Urinary bladder (tissue), 4 donors: ENCODE data around the gene AFAP1L1. TPM values are rescaled to one million over a fixed set of nuclear protein-coding genes. Genes with fewer than 3 reads are reported as not detected.

Experiments
- DNase-seq: peaks from one replicate; pipeline ENCODE4 v3.0.0-alpha.2; 2015; ENCODE audit errors: extremely low spot score
- H3K27ac ChIP-seq: one replicate; pipeline ENCODE4 v1.5.1; 2013; ENCODE audit warnings: low read depth, mild to moderate bottlenecking, moderate library complexity
- H3K36me3 ChIP-seq: one replicate; pipeline ENCODE4 v1.6.1; 2013; ENCODE audit warnings: mild to moderate bottlenecking, moderate library complexity; ENCODE audit not compliant: insufficient read depth
- H3K4me1 ChIP-seq: one replicate; pipeline ENCODE4 v1.6.1; 2013; ENCODE audit warnings: mild to moderate bottlenecking, moderate library complexity; ENCODE audit not compliant: insufficient read depth
- H3K4me3 ChIP-seq: one replicate; pipeline ENCODE4 v1.5.1; 2013; ENCODE audit warnings: low read depth, low read length
- whole genome bisulfite sequencing: extraction: QIAGEN DNeasy Blood & Tissue Kit; methylation state at CpG from one replicate; pipeline ENCODE4 v1.1.7; 2013; 5-methylcytosine and 5-hydroxymethylcytosine counted together
- polyA plus RNA-seq: library from polyadenylated mRNA; stranded (reverse); fragments of 200-250 nt; gene quantifications from one replicate; pipeline ENCODE4 v1.2.3, GENCODE V29; 2013
- total RNA-seq: library from RNA; depleted of rRNA; stranded (reverse); fragments of >200 nt; gene quantifications from one replicate; pipeline ENCODE4 v1.2.3, GENCODE V29; 2014
- donor health status: healthy with polysubstance abuse.
- donor health status: healthy.

AFAP1L1 gene
- total and polyA plus RNA-seq, 2 donors: 6.3 to 27.9 TPM

DNA sequence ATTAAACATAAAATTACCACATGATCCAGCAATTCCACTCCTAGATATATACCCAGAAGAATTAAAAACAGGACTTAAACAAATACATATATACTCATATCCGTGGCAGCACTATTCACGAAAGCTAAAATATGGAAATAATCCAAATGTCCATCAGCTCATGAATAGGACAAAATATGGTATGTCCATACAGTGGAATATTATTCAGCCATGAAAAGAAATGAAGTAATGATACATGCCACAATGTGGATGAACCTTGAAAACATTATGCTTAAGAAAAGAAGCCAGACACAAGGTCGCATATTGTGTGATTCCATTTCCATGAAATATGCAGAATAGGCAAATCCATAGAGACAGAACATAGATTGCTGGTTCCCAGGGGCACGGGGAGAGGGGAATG lies 24.8 kb upstream of the AFAP1L1 start:
- WGBS: 93% methylated on average over 4 of the region's 4 CpGs
- Histone ChIP-seq H3K27ac (no peak overlapping the region), H3K36me3 (no peaks in the 10 kb centered on the region), H3K4me1 (no peaks in the 10 kb centered on the region), H3K4me3 (no peak overlapping the region)
- no peak for DNase-seq

DNA sequence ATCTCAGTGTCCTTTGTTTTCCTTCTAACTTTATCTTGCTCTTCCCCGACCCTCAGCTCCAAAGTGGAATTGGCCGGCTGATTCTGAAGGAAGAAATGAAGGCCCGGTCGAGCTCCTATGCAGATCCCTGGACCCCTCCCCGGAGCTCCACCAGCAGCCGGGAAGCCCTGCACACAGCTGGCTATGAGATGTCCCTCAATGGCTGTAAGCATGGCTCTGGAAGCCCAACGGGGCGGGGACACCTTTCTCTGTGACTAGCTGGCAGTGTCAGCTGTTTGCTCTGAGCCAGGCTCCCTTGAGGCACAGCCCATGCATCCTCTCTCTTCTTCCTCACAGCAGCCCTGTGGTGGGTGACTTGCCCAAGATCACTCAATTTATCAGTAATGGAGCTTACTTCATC lies 23.9 kb upstream of the AFAP1L1 start:
- WGBS: 92% methylated on average over 8 of the region's 8 CpGs
- no peaks in the 10 kb centered on the region for H3K36me3 ChIP-seq
- no peak for DNase-seq

DNA sequence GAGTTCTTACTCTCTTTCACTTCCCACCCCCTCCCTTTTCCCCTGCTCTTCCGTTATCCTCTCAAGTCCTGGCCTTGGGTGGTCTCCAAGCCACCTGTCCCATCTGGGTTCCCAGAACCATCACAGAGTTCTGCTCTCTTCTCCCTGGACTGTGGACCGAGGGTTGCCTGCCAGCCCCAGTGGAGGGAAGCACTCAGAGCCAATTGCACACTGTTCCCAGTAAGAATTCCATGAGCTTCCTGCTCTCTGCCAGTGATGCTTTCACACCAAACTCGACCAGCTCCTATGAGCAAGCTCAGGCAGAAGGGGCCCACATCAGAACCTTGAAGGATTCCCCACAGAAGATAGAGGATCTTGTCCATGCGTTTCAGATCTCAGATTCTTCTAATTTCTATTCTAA lies 20.1 kb upstream of the AFAP1L1 start:
- Histone ChIP-seq H3K27ac (no peak overlapping the region), H3K36me3 (no peaks in the 10 kb centered on the region), H3K4me1 (no peaks in the 10 kb centered on the region), H3K4me3 (no peak overlapping the region)
- no peak for DNase-seq
- whole genome bisulfite sequencing: 68% methylated on average over 4 of the region's 4 CpGs

More for the DNA sequence above, 23.9 kb upstream of the AFAP1L1 start:
- no peaks in the 10 kb centered on the region for H3K4me1 ChIP-seq
- H3K27ac ChIP-seq: no peak overlapping the region
- H3K4me3 ChIP-seq: no peak overlapping the region

DNA sequence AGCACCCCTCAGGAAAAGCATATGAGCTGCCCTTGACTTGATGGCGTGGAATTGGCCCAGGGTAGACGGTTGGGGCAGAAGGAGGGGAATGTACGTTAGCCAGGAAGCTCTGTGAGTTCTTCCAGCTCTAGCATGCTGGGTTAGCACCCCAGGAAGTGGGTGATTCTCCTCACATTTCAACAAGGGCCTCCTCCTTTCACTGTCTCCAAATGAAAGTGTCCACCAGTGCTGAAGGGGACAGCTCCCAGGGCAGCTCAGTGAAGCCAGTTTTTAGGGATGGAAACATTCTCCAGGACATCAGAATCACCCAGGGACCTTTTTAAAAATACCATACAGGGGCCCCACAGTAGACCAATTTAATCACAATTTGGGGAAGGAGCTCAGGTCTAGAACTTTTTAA lies 17.2 kb upstream of the AFAP1L1 start:
- Histone ChIP-seq H3K36me3 (no peaks in the 10 kb centered on the region), H3K27ac (no peak overlapping the region), H3K4me1 (no peaks in the 10 kb centered on the region), H3K4me3 (no peak overlapping the region)
- DNase-seq: no peak
- 40% methylated on average over 3 of the region's 3 CpGs for WGBS

DNA sequence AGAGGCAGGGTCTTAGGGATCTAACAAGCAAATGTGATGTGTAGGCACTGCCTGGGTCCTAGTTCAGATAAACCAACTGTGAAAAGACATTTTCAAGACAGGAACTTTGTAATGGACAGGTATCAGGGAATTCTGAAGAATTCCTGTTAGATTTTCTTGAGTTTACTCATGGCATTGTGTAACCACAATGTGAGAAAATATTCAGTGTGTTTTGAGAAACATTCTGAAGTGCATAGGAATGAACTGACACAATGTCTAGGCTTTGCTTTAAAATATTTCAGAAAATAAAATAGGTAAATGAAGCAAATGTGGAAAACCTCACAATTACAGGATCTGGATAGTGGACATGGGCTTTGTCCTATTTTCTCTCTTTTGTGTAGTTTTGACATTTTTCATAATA lies 15.2 kb upstream of the AFAP1L1 start:
- Histone ChIP-seq H3K27ac (no peak overlapping the region), H3K4me1 (no peaks in the 10 kb centered on the region), H3K4me3 (no peak overlapping the region), H3K36me3 (no peaks in the 10 kb centered on the region)
- no peak for DNase-seq

DNA sequence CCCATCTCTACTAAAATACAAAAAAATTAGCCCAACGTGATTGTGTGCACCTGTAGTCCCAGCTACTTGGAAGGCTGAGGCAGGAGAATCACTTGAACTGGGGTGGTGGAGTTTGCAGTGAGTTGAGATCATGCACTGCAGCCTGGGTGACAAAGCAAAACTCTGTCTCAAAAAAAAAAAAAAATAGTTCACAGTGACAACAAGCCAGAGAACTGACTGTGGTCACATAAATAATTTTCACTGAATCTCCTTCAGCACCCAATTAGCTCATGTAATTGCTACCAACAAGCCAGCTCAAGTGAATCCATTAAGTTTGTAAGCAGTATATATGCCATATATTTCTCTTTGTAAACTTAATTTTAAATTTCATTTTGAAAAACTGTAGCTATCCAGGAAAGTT lies 14.5 kb upstream of the AFAP1L1 start:
- no peaks in the 10 kb centered on the region for H3K36me3 ChIP-seq

DNA sequence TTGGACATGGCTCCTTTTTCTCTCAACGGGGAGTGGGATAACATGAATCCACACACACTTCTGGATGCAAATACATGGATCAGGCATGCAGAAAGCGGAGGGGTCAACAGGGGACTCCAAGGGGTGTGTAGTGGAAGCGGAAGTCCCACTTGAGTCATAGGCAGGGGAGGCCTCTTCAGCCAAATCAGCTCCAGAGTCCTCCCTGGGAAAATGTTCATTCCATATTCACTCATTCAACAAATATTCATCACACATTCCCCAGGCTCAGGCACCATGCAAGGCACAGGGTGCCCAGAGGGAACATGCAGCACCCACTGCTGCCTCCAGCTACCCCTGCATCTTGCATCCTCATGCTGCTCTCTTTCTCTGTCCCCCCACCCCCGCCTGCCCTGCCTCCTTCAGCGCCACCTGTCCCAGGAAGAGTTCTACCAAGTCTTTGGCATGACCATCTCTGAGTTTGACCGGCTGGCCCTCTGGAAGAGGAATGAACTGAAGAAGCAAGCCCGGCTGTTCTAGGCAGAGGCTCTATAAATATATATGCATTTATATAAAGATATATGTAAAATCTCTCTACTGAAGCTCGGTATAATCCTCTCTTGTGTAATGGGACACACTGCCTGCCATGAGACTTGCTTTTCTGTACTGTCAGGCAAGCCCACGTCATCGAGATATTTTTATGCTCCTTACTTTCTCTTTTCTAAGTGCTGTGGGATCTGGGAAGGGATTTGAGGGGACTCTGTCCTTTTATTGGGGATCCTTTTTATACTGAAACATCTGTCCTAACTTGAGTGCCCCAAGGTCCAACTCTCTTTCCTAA lies 13.6 kb upstream of the AFAP1L1 start:
- Histone ChIP-seq H3K36me3 (no peaks in the 10 kb centered on the region), H3K4me1 (no peaks in the 10 kb centered on the region), H3K4me3 (no peak overlapping the region), H3K27ac (no peak overlapping the region)
- WGBS: 82% methylated on average over 10 of the region's 10 CpGs
- no peak for DNase-seq

More for the DNA sequence above, 14.5 kb upstream of the AFAP1L1 start:
- no peak overlapping the region for H3K4me3 ChIP-seq
- DNase-seq: no peak
- WGBS: 64% methylated on average over 1 of the region's 1 CpG
- no peak overlapping the region for H3K27ac ChIP-seq
- no peaks in the 10 kb centered on the region for H3K4me1 ChIP-seq

DNA sequence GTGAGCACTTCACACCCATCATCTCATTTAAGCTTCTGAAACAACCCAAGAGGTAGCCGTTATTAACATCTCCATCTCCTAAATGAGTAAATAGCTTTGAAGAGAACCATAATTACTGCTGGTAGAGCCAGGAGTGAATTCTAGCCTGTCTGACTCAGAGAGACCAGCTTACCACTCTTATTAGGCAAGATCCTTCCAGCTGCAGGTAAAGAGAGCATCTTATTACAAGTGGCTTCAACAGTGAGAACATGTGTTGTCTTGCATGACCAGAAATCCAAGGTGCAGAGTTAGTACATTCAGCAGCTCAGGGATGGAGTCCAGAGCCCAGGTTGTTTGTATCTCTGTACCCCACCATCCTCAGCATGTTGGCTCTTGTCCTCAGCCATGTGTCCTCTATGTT lies 10.9 kb upstream of the AFAP1L1 start:
- no peaks in the 10 kb centered on the region for H3K36me3 ChIP-seq
- DNase-seq: no peak
- no peak overlapping the region for H3K4me3 ChIP-seq
- WGBS: 86% methylated on average over 1 of the region's 1 CpG
- H3K27ac ChIP-seq: no peak overlapping the region
- H3K4me1 ChIP-seq: no peaks in the 10 kb centered on the region

DNA sequence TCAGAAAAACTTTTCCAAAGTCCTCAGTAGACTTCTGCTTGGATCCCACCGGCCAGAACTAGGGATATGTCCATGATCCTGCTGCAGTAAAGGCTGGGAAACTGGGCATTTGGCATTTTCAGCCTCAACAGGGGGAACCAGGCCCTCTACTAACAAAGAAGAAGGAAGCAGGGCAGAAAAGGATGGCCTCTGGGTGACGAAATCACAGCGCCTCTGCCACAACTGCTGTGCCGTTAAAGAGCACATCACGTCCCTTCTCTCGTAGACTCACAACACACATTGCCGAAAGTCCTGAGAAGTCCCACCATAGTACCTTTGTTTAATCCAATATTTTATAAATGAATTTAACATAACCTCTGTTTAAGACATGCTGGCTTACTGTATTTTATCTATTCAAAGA lies 10.4 kb upstream of the AFAP1L1 start:
- no peak overlapping the region for H3K27ac ChIP-seq
- H3K4me1 ChIP-seq: no peaks in the 10 kb centered on the region
- no peaks in the 10 kb centered on the region for H3K36me3 ChIP-seq
- no peak for DNase-seq
- 83% methylated on average over 7 of the region's 7 CpGs for WGBS
- H3K4me3 ChIP-seq: no peak overlapping the region

DNA sequence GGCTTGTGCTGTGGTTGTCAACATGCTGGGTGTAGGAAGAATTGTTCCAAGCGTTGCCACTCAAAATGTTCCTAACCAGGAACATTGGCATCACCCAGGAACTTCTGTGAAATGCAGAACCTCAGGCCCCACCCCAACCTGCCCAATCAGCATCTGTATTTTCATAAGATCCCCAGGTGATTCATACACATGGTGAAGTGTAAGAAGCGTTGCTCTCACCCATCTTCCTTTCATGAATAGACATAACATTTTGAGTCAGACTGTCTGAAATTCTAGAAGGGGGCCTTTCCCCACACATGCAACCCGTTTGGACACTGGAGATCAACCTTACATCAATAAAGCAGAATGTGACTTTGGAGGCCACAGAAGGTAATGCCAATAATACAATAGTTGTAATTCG lies 9.3 kb upstream of the AFAP1L1 start:
- H3K4me3 ChIP-seq: no peak overlapping the region
- no peak overlapping the region for H3K27ac ChIP-seq
- no peaks in the 10 kb centered on the region for H3K36me3 ChIP-seq
- H3K4me1 ChIP-seq: no peaks in the 10 kb centered on the region
- WGBS: 72% methylated on average over 4 of the region's 4 CpGs
- DNase-seq: no peak

DNA sequence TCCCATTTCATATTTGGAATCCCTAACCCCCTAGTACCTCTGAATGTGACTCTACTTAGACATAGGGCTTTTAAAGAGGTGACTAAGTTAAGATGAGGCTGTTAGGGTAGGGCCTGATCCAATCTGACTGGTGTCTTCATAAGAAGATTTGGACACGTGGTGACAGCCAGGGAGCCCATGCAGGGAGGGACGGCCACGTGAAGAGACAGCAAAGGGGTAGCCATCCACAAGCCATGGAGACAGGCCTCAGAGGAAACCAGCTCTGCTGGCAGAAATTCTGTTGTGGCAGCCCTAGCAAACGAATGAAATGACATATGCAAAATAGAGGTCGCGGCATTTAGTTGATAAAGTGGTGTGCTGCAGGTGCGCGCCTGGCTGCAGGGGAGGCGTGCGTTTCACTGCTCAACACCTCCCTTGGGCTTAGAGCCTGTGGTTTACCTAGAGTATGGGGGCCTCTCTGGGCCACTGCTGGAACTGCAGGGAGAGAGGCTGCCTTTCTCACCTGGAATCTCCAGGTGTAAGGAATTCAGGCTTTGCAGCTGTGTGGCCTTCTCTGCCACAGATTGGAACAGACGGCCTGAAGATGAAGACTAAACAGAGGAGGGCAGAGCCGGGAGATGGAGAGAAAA lies 7.1 kb upstream of the AFAP1L1 start:
- Histone ChIP-seq H3K36me3 (no peaks in the 10 kb centered on the region), H3K27ac (no peak overlapping the region), H3K4me1 (no peaks in the 10 kb centered on the region), H3K4me3 (no peak overlapping the region)
- DNase-seq: no peak
- WGBS: 28% methylated on average over 12 of the region's 12 CpGs

DNA sequence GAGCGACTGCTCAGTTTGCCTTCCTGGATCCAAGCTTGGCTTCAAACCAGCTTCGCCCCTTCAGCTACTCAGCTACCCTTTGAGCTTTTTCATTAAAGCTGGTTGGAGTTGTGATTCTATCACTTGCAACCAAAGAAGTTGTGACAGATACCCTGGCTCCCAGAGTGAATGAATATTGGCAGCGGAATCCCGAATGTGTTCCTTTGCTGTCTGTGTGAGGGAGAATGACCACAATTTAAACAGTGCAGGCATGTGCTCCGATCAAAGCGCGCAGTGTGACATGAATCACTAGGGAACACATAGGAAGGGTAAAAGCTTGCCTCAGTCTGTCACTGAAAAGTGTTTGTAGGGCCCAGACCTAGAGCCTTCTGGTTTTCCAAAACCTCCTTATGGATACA lies 6.6 kb upstream of the AFAP1L1 start:
- no peak for DNase-seq
- WGBS: 86% methylated on average over 7 of the region's 7 CpGs
- Histone ChIP-seq H3K4me3 (no peak overlapping the region), H3K27ac (no peak overlapping the region), H3K4me1 (no peaks in the 10 kb centered on the region), H3K36me3 (no peaks in the 10 kb centered on the region)

DNA sequence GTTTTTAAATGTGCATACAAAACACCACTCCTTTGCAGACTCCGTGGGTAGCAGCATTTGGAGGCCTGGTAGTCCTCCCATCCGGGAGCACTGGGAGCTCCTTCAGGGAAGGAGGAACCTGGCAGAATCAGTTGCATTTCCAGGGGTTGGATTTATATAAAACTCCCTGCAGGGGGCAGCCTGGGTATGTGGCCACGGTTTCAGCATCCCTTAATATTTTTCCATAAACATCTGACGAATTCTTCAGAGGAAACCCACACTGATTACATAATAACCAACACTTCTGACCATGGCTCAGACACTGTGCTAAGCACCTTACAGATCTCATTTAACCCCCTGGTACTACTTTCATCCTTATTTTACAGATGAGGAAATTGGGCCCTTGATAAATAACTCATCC lies 6.1 kb upstream of the AFAP1L1 start:
- 30% methylated on average over 4 of the region's 4 CpGs for WGBS
- Histone ChIP-seq H3K4me3 (no peak overlapping the region), H3K27ac (no peak overlapping the region), H3K4me1 (no peaks in the 10 kb centered on the region), H3K36me3 (no peaks in the 10 kb centered on the region)
- DNase-seq: no peak

DNA sequence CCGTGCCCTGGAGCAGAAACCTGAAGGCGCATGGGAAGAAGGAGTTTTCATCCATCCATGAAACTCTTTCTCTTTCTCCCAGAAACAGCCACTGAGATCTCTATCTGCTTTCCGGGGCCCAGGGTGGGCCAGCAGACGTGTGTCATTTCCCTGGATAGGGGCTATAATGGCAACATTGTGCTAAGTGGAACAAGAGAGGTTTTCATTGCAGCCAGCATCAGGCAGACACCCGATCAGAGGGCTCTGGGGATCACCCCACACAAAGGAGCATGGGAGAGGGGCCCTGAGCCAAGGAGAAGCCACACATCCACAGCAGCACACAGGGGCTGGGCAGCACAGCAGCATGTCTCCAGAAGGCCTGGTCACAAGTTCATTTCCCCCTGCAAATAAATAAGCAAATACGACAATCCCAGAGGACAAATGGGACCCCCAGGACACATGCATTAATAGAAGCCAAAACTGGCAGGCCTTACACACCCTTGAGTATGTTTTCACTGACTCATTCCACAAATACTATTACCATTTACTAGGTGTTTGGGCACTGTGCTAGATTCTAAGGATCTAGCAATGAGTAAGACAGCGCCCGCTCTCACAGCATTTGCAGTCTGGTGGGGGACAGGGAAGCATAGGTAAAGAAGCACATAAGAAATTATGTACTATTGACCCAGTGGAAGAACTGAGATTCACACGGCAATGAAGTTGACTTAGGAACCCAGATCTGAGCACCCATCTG lies 4.3 kb upstream of the AFAP1L1 start:
- no peaks in the 10 kb centered on the region for H3K36me3 ChIP-seq
- 83% methylated on average over 9 of the region's 9 CpGs for WGBS
- H3K4me3 ChIP-seq: no peak overlapping the region
- no peak overlapping the region for H3K27ac ChIP-seq
- DNase-seq: no peak
- no peaks in the 10 kb centered on the region for H3K4me1 ChIP-seq
